K562 (cell line): ENCODE measurements around the gene GCDH. TPM values are rescaled to one million over a fixed set of nuclear protein-coding genes. Genes with fewer than 3 reads are reported as not detected.
A peak's percentile ranks its signal among the peaks of the same experiment; 100 is the strongest.

Experiments used
- ARHGAP35 ChIP-seq: fragments of 450-650 bp; IDR thresholded peaks from 2 replicates; pipeline ENCODE4 v1.6.1; 2018; ENCODE audit not compliant: partially characterized antibody
- ARID3B ChIP-seq: fragments of 250-450 bp; sonication (Bioruptor Pico); IDR thresholded peaks from 2 replicates; pipeline ENCODE4 v1.4.0; 2020; ENCODE audit warnings: borderline replicate concordance
- DDX20 ChIP-seq: fragments of 450-650 bp; IDR thresholded peaks from 2 replicates; pipeline ENCODE4 v1.6.1; 2016; ENCODE audit warnings: missing genetic modification characterization, low read depth, mild to moderate bottlenecking, missing compliant biosample characterization, moderate library complexity
- E2F3 ChIP-seq: fragments of 250-450 bp; sonication (Bioruptor Pico); IDR thresholded peaks from 2 replicates; pipeline ENCODE4 v1.4.0; 2020; ENCODE audit warnings: mild to moderate bottlenecking
- FOS ChIP-seq: IDR thresholded peaks from 3 replicates; pipeline ENCODE4 v1.6.1; 2011; ENCODE audit not compliant: insufficient read length; ENCODE audit errors: extremely low read depth
- GTF2E2 ChIP-seq: fragments of 200-800 bp; sonication (Bioruptor generic); IDR thresholded peaks from 2 replicates; pipeline ENCODE4 v1.6.1; 2016; ENCODE audit warnings: missing genetic modification characterization, missing compliant biosample characterization
- HDAC1 ChIP-seq, 2 experiments: fragments of 450-650 bp; IDR thresholded peaks; 2 replicates each; pipeline ENCODE4 v1.6.1; 2016 to 2017; ENCODE audit warnings: inconsistent platforms in 1 of 2, mild to moderate bottlenecking in 1 of 2, moderate library complexity in 1 of 2
- HDAC8 ChIP-seq: fragments of 450-650 bp; IDR thresholded peaks from 2 replicates; pipeline ENCODE4 v1.6.1; 2016; ENCODE audit warnings: mild to moderate bottlenecking, missing genetic modification characterization, moderate library complexity, missing compliant biosample characterization
- MBD2 ChIP-seq: sonication (generic); IDR thresholded peaks from 2 replicates; pipeline ENCODE4 v1.6.1; 2016; ENCODE audit warnings: low read depth, borderline replicate concordance
- MECOM ChIP-seq: fragments of 250-450 bp; sonication (Bioruptor Pico); IDR thresholded peaks from 2 replicates; pipeline ENCODE4 v1.8.0; 2022; ENCODE audit warnings: inconsistent platforms
- MYC ChIP-seq, 2 experiments: fragments of 250-450 bp in 1 of 2; sonication (Bioruptor Pico) in 1 of 2; IDR thresholded peaks; 2 replicates each; pipeline versions ENCODE4 v1.5.1 to v1.6.1; 2012 to 2021; ENCODE audit warnings: low read depth in 2 of 2, borderline replicate concordance in 1 of 2, improper control_type of control experiment in 1 of 2, low read length in 1 of 2, mild to moderate bottlenecking in 1 of 2, moderate library complexity in 1 of 2
- NBN ChIP-seq: fragments of 450-650 bp; IDR thresholded peaks from 2 replicates; pipeline ENCODE4 v1.6.1; 2016; ENCODE audit warnings: low read depth, mild to moderate bottlenecking
- NCOA1 ChIP-seq: fragments of 450-650 bp; IDR thresholded peaks from 2 replicates; pipeline ENCODE4 v1.6.1; 2016; ENCODE audit warnings: low read depth
- NFYB ChIP-seq: IDR thresholded peaks from 2 replicates; pipeline ENCODE4 v1.6.1; 2011; ENCODE audit warnings: mild to moderate bottlenecking, moderate library complexity; ENCODE audit not compliant: insufficient read length; ENCODE audit errors: extremely low read depth
- PRMT5 ChIP-seq: sonication (generic); formaldehyde crosslinking; IDR thresholded peaks from 2 replicates; pipeline ENCODE4 v1.5.0; 2020; ENCODE audit warnings: missing genetic modification reagents
- SREBF2 ChIP-seq: sonication (generic); formaldehyde crosslinking; IDR thresholded peaks from 2 replicates; pipeline ENCODE4 v1.4.0; 2020; ENCODE audit warnings: mild to moderate bottlenecking, missing genetic modification reagents
- TCF3 ChIP-seq: sonication (generic); formaldehyde crosslinking; IDR thresholded peaks from 2 replicates; pipeline ENCODE4 v1.4.0; 2020; ENCODE audit warnings: mild to moderate bottlenecking, missing genetic modification reagents
- ZBTB43 ChIP-seq: sonication (generic); formaldehyde crosslinking; IDR thresholded peaks from 2 replicates; pipeline ENCODE4 v1.8.0; 2023; ENCODE audit warnings: mild to moderate bottlenecking, missing genetic modification reagents
- ZC3H8 ChIP-seq: fragments of 450-650 bp; IDR thresholded peaks from 2 replicates; pipeline ENCODE4 v1.6.1; 2017
- ZNF134 ChIP-seq: fragments of 250-450 bp; sonication (Bioruptor Pico); conservative IDR thresholded peaks from 2 replicates; pipeline ENCODE4 v1.4.0; 2020
- ZNF311 ChIP-seq: fragments of 250-450 bp; sonication (Bioruptor Pico); IDR thresholded peaks from 2 replicates; pipeline ENCODE4 v1.4.0; 2020; ENCODE audit warnings: mild to moderate bottlenecking, moderate library complexity
- ZNF561 ChIP-seq: fragments of 450-650 bp; formaldehyde crosslinking; conservative IDR thresholded peaks from 2 replicates; pipeline ENCODE4 v1.4.0; 2020; ENCODE audit warnings: mild to moderate bottlenecking, moderate library complexity
- ZNF589 ChIP-seq: fragments of 200-800 bp; sonication (Bioruptor generic); IDR thresholded peaks from 2 replicates; pipeline ENCODE4 v1.6.1; 2016; ENCODE audit warnings: low read depth, missing genetic modification characterization, missing compliant biosample characterization
- ZNF639 ChIP-seq, 2 experiments: fragments of 200-800 bp in 1 of 2; sonication (Bioruptor generic) in 1 of 2; sonication (generic) in 1 of 2; formaldehyde crosslinking in 1 of 2; IDR thresholded peaks in 1 of 2; conservative IDR thresholded peaks in 1 of 2; 2 replicates each; pipeline versions ENCODE4 v1.5.0 to v1.6.1; 2016 to 2020; ENCODE audit warnings: missing compliant biosample characterization in 1 of 2, missing genetic modification characterization in 1 of 2, missing genetic modification reagents in 1 of 2
- ZNF766 ChIP-seq: fragments of 200-800 bp; sonication (Bioruptor generic); conservative IDR thresholded peaks from 2 replicates; pipeline ENCODE4 v1.6.1; 2016; ENCODE audit warnings: missing genetic modification characterization, missing compliant biosample characterization
- polyA plus RNA-seq, 8 experiments: library from polyadenylated mRNA; depleted of rRNA in 4 of 8; stranded (reverse) in 5 of 8; unstranded in 3 of 8; fragments of >200 nt; fragmentation: Nextera tagmentation in 2 of 8; fragmentation: Illumina TruSeq in 1 of 8; extraction: Ambion mirVana in 2 of 8; extraction: Trizol in 1 of 8; gene quantifications; 2 replicates each; pipeline versions ENCODE4 v1.2.1 to v1.2.3, GENCODE V29; 2011 to 2014; ENCODE audit warnings: inconsistent platforms in 1 of 8, missing spikeins in 1 of 8
- total RNA-seq, 7 experiments: library from RNA; depleted of rRNA in 6 of 7; stranded (reverse); fragments of >200 nt in 6 of 7; fragmentation: Illumina TruSeq in 2 of 7; extraction: Trizol in 2 of 7; gene quantifications; 2 replicates each; pipeline versions ENCODE4 v1.2.1 to v1.2.3, GENCODE V29; 2011 to 2021; ENCODE audit warnings: low replicate concordance in 1 of 7

Gene GCDH
- total and polyA plus RNA-seq, 9 of the 15 experiments (the other 6 are each of a cell fraction or from before 2014, with no cell fraction given): 2.9 to 50.8 (median 19.1) TPM

GRCh38 chr19:12886969-12887747 lies 3.8 kb upstream of the GCDH start, which contains the start of gene KLF1 (continued):
- TF ChIP-seq ZNF561 (CRISPR knock-in tag): no peak
- no peak for TF ChIP-seq DDX20 (tag)
- TF ChIP-seq HDAC8: no peak
- TF ChIP-seq FOS: no peak
- no peak for TF ChIP-seq ZNF134 (CRISPR knock-in tag)
- TF ChIP-seq SREBF2 (CRISPR knock-in tag): no peak
- TF ChIP-seq ZC3H8: no peak
- TF ChIP-seq MYC (IDR thresholded peaks at IDR 0.05; ENCODE audit: low read depth, low read length): peak; percentile 55; the same call in 1 of the 2 replicates
- no peak for TF ChIP-seq MYC (CRISPR knock-in tag; IDR thresholded peaks at IDR 0.05; ENCODE audit: borderline replicate concordance, low read depth)
- TF ChIP-seq ZBTB43 (CRISPR knock-in tag): no peak
- TF ChIP-seq MECOM (CRISPR knock-in tag): peak; percentile 28; the same call in 1 of the 2 replicates
- TF ChIP-seq TCF3 (CRISPR knock-in tag): peak; percentile 94
- TF ChIP-seq E2F3: peak; percentile 90
- no peak for TF ChIP-seq ZNF311 (CRISPR knock-in tag)
- TF ChIP-seq HDAC1 (IDR thresholded peaks at IDR 0.05): peak in 1 of 2 experiments; percentile 25; a peak in 1 of 4 replicates
- TF ChIP-seq NCOA1: peak; percentile 39; the same call in 1 of the 2 replicates
- TF ChIP-seq ZNF766: 0 out of 2 replicates have a peak, but pooled peaks have one; percentile 10
- TF ChIP-seq ZNF639 (CRISPR knock-in tag; conservative IDR thresholded peaks at IDR 0.05 in 1 of 2, IDR thresholded peaks at IDR 0.05 in 1 of 2): peak in 1 of 2 experiments; percentile 69; a peak in 2 of 4 replicates
- TF ChIP-seq ARID3B (CRISPR knock-in tag): no peak
- peak; percentile 11 for TF ChIP-seq NFYB
- TF ChIP-seq NBN: peak; percentile 68; the same call in 1 of the 2 replicates
- TF ChIP-seq GTF2E2 (tag): no peak
- TF ChIP-seq ZNF589: peak; percentile 33; the same call in 1 of the 2 replicates
- TF ChIP-seq ARHGAP35: no peak
- 0 out of 2 replicates have a peak, but pooled peaks have one; percentile 16 for TF ChIP-seq MBD2
- TF ChIP-seq PRMT5 (CRISPR knock-in tag): no peak
